Activated CD8-positive, alpha-beta memory T cell treated with anti-CD3 and anti-CD28 coated beads for 1 hour (primary cell): Measurements from ENCODE around the gene RBBP4.
"Not testable (repeated sequence)": the region's sequence is repeated elsewhere in the genome, so short reads cannot be mapped to it uniquely, and the experiment has no call there.

Experiments
- DNase-seq, 2 donors: peaks; one replicate each; pipeline ENCODE4 v3.0.0-alpha.2; 2020; ENCODE audit warnings: low read depth in 1 of 2; ENCODE audit errors: extremely low read depth in 1 of 2

Gene RBBP4

DNA sequence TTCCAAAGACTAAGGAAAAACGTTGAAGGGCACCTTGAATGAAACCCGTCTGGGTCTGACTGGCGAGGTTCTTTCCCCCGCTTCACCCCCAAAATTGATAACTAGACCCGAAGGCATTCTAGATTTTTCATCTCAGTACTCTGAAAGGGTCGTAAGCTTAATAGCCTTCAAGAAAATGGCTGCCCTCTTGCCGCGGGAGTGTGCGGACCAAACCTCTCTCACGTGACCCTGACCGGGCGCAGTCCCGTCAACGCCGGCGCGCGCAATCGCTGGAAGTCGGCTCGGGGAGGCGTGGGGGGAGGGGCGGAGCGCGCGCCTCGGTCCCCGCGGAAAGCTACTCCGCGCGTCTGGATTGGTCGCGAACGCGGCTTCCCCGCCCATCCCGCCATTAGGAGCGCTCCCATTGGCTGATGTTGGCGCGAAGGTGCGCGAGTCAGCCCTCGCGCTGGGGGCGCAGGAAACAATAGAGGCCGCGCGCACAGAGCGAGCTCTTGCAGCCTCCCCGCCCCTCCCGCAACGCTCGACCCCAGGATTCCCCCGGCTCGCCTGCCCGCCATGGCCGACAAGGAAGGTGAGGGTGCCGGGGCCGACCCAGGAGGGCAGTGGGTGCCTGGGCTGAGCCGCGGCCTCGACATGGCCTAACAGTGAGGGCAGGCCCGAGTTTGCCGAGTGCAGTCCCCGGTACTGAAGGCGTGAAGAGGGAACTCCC, at the start of gene RBBP4:
RBBP4 (plus strand) TSS at position 457 of the 709 bp plus-strand sequence; CDS start at position 556, 99 bp downstream.
- DNase-seq, result peak; percentile 97 to 98

DNA sequence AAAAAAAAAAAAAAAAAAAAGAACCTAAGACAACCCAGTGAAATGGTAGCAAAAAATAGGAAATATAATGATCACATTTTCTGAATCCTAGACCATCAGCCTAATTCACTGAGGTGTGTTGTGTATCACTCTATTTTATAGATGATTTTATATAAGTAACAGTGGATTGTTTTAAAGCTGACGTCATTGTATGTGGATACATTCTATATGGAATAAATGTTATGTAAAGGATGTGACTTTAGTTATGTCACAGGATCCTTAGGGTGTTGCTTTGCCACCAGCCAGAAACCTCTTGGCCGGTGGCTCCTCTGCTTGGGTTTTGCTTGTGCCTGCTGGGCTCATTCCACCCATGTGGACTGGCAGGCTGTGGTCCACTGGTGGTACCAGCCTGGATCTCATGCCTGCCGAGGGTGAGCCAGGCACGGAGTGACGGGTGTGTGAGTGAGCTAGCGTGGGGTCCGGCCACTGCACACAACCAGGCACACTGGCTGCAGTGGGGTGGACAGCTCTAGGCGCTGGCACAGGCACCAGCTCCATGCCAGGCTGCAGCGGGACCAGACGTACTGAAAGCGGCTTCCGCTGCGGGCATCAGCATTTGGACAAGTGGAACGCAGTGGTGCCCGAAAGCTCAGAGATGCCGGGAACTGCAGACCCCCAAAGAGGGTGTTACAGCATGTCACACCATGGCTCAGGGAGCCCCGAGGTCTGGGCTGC, 45.1 kb upstream of the RBBP4 start:
- DNase-seq, result no peak

DNA sequence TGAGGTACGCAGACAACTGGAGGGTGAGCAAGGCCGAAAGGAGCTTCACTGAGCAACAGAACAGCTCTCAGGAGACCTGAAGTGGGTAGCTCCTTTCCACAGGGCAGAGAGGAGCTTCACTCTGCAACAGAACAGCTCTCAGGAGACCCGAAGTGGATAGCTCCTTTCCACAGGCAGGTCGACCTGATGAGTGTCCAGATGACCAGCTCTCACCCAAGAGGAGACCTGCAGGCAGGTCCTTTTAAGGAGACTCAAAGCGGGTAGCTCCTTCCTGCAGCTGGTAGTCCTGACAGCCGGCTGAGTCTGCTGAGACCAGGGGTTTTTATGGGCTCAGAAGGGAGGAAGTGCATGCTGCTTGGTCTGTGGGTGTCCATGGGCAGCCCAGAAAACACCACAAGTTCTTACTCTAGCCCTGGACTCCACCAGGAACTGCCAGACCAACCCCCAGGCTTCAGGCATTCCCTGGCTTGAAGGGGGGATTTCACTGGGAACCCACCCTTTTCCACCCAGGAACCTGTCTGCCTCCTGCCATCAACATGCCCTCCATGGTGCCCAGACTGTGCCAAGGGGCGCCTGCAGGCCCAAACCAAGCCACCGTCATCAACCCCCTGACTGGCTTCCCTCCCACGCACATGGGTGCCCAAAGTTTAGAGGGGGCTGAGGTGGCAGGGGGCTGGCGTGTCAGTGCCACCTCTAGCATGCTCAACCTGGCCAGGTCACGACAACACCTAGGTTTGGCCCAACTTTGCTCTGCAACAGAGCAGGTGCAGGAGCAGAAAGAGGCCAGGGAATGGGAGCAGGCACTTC, 44.2 kb upstream of the RBBP4 start:
- DNase-seq, result no peak

DNA sequence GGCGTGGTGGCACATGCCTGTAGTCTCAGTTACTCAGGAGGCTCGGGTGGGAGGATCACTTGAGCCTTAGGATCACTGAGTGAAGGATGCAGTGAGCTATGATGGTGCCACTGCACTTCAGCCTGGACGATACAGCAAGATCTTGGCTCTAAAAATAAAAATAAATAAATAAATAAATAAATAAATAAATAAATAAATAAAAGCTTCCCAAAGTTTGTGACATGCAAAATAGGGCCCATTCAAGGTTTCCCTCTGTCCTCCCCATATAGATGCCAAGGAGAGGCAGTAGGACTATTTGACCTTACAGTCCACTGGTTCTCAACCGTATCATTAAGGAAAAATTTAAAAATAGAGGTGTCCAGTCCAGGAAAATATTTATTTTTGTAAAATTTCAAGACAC, 41.8 kb upstream of the RBBP4 start:
- no peak for DNase-seq

DNA sequence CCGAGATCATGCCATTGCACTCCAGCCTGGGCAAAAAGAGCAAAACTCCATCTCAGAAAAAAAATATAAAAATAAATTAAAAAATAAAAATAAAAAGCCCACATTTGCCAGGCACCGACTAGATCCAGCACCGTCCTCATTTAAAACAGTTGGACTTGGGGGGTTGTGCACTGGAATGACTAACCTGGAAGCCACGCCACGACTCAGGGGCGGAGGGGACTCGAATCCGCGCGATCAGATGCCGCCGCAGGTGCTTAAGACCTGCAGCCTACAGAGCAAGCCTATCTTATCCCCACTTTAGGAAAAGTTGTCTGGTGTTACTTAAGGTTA, 39.2 kb upstream of the RBBP4 start:
- no peak for DNase-seq

DNA sequence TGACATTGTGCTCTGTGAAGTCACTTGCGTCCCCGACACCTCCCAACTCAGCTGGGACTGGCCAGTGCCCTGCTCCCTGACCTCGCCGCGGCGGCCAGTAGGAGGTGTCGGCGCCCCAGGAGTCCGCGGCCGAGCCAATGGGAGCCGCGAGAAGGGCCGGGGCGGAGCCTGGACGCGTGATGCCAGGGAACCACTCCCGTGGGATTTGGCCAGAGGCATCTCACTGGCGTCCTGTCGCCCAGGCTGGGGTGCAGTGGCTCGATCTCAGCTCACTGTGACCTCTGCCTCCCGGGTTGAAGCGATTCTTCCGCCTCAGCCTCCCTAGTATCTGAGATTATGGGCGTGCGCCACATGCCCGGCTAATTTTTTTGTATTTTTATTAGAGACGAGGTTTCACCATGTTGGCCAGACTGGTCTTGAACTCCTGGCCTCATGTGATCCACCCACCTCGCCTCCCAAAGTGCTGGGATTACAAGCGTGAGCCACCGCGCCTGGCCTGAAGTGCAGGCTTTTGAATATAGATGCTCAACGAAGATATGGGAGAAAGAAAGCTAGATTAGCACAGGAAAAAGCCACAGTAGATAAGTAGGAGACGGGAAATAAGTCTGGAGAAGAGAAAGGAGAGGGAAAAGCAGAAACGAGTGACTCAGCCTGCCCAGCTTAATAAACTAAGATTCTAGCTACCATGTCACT, 38.7 kb upstream of the RBBP4 start:
- DNase-seq, result peak in 1 of 2 donors; percentile 18

DNA sequence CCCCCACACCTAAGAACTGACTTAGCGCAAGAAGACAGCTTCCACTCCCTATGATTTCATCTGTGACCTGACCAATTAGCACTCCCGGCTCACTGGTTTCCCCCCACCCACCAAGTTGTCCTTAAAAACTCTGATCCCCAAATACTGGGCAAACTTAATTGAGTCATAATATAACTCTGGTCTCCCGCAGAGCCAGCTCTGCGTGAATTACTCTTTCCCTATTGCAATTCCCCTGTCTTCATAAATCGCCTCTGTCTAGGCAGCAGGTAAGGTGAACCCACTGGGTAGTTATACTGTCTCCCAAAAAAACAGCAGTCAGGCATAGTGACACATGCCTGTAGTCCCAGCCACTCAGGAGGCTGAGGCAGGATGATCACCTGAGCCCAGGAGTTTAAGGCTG, 37.5 kb upstream of the RBBP4 start:
- DNase-seq, result no peak

DNA sequence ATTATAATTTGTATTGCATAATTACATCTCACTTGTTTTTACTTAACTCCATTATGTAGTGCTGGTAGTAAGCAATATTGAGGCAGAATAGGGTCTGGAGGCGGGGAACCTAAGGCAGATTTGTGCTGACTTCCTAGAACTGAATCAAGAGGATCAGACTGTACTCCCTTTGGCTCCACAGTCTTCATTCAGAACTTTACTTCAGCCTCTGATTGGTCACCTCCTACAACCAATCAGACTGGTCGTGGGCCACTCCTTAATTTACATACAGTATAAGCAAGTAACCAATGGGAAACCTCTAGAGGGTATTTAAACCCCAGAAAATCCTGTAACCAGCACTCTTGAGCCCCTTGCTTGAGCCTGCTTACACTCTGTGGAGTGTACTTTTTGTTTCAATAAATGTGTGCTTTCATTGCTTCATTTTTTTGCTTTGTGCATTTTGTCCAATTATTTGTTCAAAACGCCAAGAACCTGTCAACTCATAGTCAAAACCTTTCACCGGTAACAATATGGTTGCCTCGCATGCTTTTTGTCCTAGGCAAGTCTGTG, 32.3 kb upstream of the RBBP4 start:
- no peak for DNase-seq

DNA sequence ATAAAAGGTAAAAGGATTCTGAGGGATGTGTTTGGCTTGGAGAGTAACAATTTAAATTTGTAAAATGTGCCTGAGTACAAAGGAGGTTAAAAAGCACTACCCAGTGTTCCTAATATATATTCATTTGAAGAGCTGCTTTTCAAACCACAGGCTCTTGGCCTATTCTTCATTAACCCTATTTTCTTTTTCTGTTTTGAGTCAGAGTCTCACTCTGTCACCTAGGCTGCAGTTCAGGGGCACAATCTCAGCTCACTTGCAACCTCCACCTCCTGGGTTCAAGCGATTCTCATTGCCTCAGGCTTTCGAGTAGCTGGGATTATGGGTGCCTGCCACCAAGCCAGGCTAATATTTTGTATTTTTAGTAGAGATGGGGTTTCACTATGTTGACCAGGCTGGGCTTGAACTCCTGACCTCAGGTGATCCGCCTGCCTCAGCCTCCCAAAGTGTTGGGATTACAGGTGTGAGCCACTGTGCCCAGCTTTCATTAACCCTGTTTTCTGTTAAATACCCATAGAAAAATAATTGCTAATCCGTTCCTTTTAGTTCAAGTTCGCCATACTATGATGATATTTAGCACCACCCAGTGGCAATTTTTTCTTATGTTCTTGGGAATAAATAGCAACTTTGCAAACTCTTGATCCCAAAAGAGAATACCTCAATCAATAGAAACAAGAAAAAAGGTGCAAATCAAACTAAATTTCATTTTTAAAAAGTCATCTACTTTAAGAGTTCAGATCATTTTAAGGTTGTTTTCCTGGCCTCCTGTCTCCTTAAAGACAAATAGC, 31.1 kb upstream of the RBBP4 start:
- no peak for DNase-seq

DNA sequence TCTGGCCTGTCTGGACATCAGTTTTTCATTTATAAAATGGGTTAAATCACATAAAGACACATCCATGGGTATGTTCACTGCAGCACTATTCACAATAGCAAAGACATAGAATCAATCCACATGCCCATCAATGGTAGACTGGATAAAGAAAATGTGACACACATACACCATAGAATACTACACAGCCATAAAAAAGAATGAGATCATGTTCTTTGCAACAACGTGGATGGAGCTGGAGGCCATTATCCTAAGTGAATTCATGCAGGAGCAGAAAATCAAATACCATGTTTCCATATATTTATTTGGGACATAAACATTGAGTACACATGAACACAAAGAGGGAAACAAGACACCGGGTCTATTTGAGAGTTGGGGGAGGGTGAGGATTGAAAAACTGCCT, 28.8 kb upstream of the RBBP4 start:
- DNase-seq, result no peak

DNA sequence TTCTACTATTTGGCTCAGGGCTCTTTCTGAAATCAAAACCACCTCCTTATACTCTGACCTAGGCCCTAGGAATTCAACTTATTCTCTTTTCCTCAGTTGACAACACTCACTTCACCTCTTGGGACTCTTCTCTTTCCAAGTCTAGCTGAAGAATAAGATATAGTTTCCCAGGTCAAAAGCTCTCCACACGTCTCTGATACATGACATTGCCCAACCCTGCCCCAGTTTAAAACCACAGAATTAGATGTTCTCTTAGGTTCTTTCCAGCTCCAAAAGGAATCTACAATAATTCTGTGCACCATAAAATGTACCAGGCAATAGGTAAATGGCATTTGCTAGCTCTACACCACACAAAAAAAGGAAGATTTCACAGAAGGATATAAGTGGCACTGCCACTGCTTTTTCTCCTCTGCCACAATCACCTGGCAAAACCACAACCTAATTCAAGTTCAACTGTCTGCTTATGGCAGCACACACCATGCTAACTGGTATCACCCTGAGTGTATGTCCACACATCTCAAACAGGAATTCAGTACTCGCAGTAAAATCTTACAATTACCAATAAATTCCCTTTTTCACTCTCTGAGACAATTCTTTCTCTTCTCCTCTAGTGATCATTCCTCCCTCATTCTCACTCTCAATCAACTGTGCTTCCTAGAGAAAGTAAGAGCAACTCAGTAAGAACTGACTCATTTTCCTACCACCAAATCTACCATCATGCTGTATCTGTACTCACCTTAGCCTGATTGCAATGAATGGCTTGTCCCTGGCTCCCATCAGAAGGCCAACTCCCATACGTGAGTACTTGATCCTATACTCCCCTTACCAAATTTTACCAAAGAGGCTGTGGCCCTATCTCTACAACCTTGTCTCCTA, 28.0 kb upstream of the RBBP4 start:
- DNase-seq, result no peak

DNA sequence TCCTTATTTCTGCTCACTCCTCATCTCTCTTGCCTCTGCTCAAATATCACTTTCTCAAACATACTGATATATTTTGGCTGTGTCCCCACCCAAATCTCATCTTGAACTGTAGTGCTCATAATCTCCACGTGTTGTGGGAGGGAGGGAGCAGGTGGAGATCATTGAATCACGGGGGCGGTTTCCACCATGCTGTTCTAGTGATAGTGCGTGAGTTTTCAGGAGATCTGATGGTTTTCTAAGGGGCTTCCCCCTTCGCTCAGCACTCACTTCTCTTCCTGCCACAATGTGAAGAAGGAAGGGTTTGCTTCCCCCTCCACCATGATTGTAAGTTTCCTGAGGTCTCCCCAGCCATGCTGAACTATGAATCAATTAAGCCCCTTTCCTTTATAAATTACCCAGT, 27.2 kb upstream of the RBBP4 start:
- no peak for DNase-seq

DNA sequence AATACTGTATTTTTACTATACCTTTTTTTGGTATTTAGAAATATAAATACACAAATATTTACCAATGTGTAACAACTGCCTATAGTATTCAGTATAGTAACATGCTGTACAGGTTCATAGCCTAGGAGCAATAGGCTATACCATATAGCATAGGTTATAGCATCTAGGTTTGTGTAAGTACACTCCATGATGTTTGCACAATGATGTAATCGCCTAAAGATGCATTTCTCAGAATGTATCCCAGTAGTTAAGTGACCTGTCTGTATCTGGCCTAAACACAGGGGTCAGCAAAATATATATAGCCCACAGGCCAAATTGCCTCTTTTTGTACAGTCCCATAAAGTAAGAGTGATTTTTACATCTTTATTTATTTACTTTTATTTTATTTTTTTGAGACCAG, 24.8 kb upstream of the RBBP4 start:
- DNase-seq, result no peak

DNA sequence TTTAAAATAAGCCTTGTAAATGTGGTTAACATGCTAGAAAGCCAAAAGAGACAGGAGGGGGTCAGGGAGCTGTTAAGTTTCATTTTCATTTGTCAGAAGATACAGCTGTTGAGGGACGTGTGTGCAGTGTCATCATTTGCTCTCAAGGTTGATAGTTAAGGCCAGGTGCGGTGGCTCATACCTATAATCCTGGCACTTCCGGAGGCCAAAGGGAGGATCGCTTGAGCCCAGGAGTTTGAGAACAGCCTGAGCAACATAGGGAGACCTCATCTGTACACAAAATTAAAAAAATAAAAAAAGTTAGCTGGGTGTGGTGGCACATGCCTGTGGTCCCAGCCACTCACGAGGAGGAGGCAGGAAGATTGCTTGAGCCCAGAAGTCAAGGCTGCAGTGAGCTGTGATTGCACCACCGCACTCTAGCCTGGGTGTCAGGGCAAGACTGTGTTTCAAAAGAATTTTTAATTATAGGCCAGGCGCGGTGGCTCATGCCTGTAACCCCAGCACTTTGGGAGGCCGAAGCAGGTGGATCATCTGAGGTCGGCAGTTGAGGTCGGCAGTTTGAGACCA, 23.3 kb upstream of the RBBP4 start:
- no peak for DNase-seq

DNA sequence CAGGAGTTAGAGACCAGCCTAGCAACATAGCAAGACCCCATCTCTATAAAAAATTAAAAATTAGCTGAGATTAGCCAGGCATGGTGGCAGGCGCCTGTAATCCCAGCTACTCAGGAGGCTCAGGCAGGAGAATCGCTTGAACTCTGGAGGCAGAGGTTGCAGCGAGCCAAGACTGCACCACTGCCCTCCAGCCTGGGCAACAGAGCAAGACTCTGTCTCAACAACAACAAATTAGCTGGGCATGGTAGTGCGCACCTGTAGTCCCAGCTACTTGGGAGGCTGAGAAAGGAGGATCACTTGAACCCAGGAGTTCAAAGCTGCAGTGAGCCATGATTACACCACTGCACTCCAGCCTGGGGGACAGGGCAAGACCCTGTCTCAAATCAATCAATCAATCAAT, 20.8 kb upstream of the RBBP4 start:
- DNase-seq, result not testable (repeated sequence)

DNA sequence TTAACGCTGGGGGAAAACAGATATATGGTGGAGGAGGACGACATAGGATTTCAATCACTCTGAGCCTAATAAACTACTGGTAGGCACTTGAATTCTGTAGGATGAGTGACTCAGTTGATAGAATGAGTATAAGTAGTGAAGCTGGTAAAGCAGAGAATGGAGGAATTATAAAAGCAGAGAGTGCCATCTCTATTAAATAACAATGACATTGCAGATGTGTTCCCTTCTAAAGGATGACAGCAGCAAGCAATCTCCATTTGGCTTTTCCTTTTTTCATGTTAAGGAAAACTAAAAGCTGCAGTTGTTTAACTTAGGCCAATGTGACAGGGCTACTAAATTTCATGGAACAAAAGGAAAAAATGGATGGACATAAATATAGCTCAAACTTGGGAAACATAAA, 18.2 kb upstream of the RBBP4 start:
- no peak for DNase-seq

DNA sequence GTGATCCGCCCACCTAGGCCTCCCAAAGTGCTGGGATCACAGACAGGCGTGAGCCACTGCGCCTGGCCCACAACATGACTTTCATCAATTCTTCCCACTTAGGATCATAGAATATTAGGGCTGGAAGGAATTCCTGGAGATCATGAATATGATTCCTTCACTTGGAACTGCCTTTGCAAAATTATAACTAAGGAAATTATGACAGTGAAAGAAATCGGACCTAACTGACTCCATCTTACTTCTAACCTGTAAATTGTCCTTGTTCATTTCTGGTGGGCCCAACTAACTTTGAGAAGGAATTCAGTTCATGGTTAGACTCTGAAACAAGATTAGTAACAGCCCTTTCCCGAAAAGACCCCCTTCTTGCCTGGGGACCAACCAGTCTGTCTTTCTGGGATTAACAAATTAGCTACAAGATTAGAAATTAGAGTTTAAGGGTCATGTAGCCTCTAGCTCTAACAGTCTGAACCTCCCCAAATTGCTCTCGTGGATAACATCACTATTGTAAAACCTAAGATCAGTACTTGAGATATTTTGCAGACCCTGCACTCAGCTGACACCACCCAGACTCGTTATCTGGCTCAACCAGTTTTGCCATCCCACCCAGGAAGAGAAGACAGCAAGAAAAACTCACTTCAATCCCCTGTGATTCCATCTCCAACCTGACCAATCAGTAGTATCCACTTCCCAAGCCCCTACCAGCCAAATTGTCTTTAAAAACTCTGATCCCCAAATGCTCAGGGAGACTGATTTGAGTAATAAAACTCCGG, 15.3 kb upstream of the RBBP4 start:
- DNase-seq, result no peak
